Muscle of back (tissue), 13 donors: ENCODE results near the gene CDYL. TPM values are rescaled to one million over a fixed set of nuclear protein-coding genes. Genes with fewer than 3 reads are reported as not detected.

Source experiments
- DNase-seq, 3 donors: peaks; one replicate each; pipeline versions ENCODE4 v3.0.0 to v3.0.0-alpha.2; 2013
- long read RNA-seq, 9 donors: transcript quantifications; one replicate each; lab custom pipeline, GENCODE V29; 2026
- polyA plus RNA-seq, 10 donors: library from polyadenylated mRNA; unstranded; fragments of 120-200 nt; gene quantifications; one replicate each; pipeline ENCODE4 v1.2.1, GENCODE V29; 2013; ENCODE audit not compliant: insufficient read length in 10 of 10

The CDYL gene, protein sequence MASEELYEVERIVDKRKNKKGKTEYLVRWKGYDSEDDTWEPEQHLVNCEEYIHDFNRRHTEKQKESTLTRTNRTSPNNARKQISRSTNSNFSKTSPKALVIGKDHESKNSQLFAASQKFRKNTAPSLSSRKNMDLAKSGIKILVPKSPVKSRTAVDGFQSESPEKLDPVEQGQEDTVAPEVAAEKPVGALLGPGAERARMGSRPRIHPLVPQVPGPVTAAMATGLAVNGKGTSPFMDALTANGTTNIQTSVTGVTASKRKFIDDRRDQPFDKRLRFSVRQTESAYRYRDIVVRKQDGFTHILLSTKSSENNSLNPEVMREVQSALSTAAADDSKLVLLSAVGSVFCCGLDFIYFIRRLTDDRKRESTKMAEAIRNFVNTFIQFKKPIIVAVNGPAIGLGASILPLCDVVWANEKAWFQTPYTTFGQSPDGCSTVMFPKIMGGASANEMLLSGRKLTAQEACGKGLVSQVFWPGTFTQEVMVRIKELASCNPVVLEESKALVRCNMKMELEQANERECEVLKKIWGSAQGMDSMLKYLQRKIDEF
- polyA plus RNA-seq = 10 to 100 TPM; 16.2 to 22.5 (median 17.3) TPM
- long read RNA-seq, donor 1, partial matches to known transcripts = 17 of 21 reads
- long read RNA-seq, donor 1, other reads (novel, unspliced or antisense) = 0 of 21 reads
- long read RNA-seq, donor 2, partial matches to known transcripts = 0 of 3 reads
- long read RNA-seq, donor 2, other reads (novel, unspliced or antisense) = 0 of 3 reads
- long read RNA-seq, donor 3 = 0 reads
- long read RNA-seq, donor 4, partial matches to known transcripts = 0 of 3 reads
- long read RNA-seq, donor 4, other reads (novel, unspliced or antisense) = 0 of 3 reads
- long read RNA-seq, donor 5, partial matches to known transcripts = 5 of 8 reads
- long read RNA-seq, donor 5, other reads (novel, unspliced or antisense) = 0 of 8 reads
- long read RNA-seq, donor 6, partial matches to known transcripts = 5 of 8 reads
- long read RNA-seq, donor 6, other reads (novel, unspliced or antisense) = 0 of 8 reads
- long read RNA-seq, donor 7, partial matches to known transcripts = 19 of 19 reads
- long read RNA-seq, donor 7, other reads (novel, unspliced or antisense) = 0 of 19 reads
- long read RNA-seq, donor 8 = 0 reads
- long read RNA-seq, donor 9, partial matches to known transcripts = 0 of 1 reads
- long read RNA-seq, donor 9, other reads (novel, unspliced or antisense) = 0 of 1 reads

- DNase-seq = peak in 2 of 3 donors; percentile 92 to 93
Observed at GRCh38 chr6:4776131-4776492, at the start of gene CDYL. Gene CDYL, plus strand, starts transcription at chr6:4776404. Its CDS starts 380 bp downstream, at chr6:4776784.

DNA sequence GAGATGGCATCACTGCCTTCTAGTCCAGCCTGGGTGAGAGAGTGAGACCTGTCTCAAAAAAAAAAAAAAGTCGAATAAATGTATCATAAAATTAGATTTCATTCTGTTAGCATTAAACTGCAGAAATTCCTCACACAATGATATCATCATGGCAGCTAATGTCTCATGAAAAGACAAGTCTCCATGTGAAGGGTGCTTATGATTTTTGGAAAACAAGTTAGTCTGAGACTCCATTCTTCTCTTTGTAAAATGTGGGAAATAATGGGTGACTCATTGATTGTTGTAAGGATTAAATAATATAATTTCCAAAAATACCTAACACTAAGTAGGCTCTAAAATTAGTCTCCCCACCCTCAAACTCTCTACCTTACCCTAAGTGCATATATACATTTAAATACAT, 49.6 kb upstream of the CDYL start:
- DNase-seq = no peak

DNA sequence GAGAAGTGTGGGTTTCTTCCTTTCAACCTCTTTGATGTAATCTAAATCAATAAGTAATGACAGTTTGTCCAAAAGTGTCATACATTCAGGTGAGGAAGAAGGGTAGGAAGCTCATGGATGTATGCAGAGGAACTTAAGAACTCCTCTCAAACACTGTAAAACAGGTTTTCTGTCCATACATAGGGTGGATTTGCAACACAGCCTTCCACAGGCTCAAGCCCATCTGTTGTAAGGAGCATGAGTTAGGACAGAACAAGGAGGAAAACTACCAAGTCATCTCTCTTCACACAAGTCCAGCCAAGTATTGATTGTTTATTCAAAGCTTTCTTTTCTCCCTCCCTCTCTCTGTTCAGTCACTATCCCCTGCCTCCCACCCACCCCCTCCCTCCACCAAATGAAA, 49.0 kb upstream of the CDYL start:
- DNase-seq = no peak

- DNase-seq = peak in 1 of 3 donors; percentile 14
Observed at GRCh38 chr6:4727671-4728435, 48.4 kb upstream of the CDYL start.

DNA sequence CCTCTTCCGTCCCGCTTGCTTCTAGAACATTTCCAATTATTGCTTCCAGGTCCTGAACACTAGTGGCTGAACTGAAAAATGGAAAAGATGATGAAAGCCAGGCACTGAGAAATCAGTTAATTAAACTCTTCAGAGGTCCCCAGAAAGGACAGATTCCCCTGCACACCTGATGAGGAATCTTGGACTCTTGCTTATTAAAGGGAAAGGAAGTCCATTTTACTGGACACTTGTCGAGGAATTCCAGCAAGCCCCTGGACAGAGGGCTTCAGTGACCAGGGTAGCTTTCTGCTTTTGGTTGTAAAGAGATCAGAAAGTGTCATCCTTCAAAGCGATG, 47.8 kb upstream of the CDYL start:
- DNase-seq = no peak

- no peak for DNase-seq
Observed at GRCh38 chr6:4728926-4729325, 47.3 kb upstream of the CDYL start.

DNA sequence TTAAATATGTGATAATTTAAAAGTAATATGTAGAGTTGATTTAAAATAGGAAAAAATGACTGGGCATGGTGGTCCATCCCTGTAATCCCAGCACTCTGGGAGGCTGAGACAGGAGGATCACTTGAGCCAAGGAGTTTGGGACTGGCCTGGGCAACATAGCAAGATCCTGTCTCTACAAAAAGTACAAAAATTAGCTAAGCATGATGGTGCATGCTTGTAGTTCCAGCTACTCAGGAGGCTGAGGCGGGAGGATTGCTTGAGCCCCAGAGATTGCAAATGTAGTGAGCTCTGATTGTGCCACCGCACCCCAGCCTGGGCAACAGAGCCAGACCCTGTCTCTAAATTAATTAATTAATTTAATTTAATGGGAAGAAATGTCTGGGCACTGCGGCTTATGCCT, 44.2 kb upstream of the CDYL start:
- no peak for DNase-seq

DNA sequence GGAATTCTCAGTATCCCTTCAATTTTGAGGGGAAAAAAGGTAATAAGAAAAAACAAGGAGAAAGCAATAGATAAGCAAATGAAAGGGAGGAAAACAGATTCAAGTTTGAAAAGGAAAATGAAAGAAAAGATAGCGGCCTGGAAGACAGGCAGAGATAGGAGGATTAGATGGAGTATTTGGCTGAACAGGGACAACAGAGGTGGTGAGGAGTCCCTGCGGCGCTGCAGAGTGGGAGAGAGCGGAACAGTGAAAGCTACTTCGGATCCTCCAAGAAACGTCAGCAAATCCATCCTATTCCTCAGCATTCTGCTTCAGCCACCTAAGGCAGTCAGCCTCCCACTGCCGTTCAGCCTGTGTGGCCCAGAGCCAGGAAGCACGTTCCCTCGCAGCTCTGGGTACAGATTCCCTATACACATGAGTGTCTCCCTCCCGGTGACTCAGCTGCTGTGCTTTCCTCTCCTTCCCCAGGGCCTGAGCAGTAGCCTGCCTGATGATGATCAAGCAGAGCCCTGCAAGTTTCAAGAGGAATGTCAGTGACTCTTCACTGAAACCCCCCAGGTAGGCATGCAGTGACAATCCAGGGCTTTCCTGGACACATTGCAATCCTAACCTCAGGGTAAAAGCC, 43.4 kb upstream of the CDYL start:
- peak; percentile 25 to 89 (median 56) for DNase-seq

DNA sequence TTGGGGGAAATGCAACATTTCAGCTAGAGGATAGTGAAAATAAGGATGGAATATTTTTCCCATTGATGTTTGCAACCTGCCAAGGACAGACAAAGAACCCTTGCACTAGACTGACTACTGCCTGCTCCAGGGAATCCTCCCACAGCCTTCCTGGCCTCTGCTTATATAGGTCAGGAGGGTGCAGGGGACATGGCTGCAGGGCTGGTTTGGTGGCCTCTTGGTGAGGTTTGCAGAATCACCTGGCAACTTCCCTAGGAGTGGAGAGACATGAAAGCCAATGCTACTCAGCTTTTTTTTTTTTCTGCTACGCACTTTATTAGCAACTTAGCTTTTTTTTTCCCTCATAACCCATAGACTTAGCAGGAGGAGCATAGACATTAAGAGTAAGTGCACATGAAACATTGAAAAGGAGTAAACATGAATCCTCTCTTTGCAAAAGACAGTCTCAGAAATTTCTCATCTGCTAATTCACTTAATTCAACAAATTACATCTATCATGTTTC, 39.8 kb upstream of the CDYL start:
- DNase-seq = no peak

DNA sequence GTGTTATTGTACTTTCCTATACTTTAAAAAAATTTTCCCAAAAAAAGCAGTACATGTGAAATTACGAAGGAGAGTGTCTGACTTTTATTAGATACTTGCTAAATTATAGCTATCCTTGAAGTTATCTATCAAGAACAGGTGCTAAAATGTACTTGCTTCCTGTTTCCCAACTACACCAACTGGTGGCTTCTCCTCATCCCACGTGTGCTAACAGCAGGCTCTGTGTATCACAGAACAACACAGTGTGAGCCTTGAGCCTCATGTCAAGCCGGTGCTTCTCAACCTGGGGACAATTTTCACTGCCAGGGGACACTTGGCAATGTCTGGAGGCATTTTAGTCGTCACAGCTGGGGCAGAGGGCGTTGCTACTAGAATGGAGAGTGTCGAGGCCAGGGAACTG, 36.2 kb upstream of the CDYL start:
- DNase-seq = no peak

- DNase-seq = peak in 2 of 3 donors; percentile 23 to 45
Observed at GRCh38 chr6:4743062-4743461, 33.1 kb upstream of the CDYL start.

- no peak for DNase-seq
Observed at GRCh38 chr6:4743926-4744325, 32.3 kb upstream of the CDYL start.

DNA sequence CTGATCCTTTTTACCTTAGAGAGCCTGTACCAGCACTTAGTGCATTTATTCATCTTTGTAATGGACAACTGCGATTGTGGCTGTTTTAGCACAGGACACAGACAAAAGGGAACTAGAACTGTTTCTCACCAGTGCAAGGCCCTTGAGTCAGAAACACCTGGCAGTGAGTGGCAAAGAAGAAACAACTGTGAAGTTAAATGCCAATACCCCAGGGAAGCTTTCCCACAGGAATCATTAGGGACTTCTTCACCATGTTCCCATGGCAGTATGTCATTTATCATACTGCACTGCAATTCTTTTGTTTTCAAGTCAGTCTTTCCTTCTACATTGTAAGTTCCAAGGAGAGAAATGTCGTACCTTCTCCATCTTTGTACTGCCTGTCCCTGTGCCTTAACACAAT, 28.6 kb upstream of the CDYL start:
- DNase-seq = no peak

DNA sequence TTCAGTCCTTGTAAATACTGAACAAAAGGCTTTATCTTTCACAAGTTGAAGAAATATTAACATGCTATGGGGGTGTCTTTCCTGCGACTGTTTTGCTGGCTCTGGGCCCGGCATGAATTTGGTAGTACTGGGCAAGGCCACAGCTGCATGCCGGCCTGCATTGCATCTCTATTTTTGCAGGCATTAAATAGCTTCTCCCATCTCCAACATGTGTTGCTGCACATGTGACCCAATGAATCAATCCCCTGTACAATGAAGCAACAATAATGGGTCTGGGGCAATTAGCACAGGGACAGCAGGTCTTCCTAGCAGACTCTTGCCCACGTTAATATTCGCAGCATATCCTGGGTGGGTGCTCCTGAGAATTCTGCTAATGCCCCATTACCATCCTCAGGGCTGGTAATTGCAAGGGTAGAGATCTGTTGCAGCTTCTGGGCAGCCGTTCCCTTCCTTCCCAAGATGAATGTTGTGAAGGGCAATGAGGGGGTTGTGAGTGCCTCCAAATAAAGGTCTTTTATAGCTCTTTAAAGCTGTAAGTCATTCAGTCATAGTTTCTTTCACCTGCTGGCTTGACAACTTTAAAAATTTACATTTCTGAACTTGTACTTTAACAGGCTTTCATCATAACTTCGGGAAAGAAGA, 24.3 kb upstream of the CDYL start:
- DNase-seq = no peak

- DNase-seq = no peak
Observed at GRCh38 chr6:4756247-4756646, 20.0 kb upstream of the CDYL start.

- DNase-seq = no peak
Observed at GRCh38 chr6:4759997-4760396, 16.2 kb upstream of the CDYL start.

GRCh38 chr6:4760773-4761172, 15.4 kb upstream of the CDYL start:
- no peak for DNase-seq

DNA sequence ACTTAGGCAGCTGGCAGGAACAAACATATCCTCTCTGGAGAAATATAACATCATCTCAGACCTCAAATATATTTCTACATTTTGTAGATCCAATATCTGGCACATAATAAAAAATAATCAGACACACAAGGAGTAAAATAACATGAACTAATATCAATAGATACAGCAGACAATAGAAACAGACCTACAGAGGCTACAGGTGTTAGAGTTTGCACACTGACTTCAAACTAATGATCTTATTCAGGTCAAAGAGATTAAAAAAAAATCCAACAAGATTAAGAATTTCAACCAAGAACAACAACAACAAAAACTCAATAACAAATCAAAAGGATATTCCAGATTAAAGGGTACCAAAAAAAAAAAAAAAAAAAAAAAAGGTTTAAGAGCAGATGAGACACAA, 13.9 kb upstream of the CDYL start:
- no peak for DNase-seq

DNA sequence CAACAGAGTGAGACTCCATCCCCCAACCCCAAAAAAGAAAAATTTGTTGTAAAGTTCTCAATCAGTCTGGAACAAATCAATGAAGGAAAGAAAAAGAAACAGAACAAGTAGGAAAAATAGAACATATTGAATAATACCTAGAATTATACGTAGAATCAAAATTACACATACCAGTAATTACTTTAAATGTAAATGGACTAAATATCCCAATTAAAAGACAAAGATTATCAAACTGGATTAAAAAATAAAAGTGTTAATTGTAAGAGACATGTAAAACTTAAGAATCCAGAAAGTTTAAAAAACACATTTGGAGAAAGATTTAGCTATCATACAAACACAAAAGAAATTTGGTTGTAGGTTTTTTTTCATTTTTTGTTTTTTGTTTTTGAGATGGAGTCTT, 12.3 kb upstream of the CDYL start:
- DNase-seq = no peak

DNA sequence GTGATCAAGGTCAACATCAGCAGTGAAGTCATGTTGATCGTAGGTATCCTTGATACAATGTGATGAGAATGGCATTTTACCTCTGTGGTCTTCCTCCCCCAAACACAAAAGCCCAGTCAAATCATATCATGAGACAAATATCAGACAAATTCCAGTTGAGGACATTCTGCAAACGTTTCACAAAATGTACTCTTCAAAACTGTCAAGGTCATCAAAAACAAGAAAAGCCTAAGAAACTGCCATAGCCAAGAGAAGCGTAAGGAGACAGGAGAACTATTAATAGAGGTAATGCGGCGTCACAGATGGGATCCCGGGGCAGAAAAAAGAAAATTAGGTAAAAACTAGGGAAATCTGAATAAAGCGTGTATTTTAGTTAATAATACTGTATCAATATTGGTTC, 7.4 kb upstream of the CDYL start:
- DNase-seq = no peak
